NCI-H187 treated with DMSO at 0.1 percent for 48 hours (cell line): ENCODE measurements around the gene LYRM2.

Experiments
- DNase-seq: peaks from one replicate; lab custom pipeline; 2025; lab: John Stamatoyannopoulos, UW

Gene LYRM2

DNA sequence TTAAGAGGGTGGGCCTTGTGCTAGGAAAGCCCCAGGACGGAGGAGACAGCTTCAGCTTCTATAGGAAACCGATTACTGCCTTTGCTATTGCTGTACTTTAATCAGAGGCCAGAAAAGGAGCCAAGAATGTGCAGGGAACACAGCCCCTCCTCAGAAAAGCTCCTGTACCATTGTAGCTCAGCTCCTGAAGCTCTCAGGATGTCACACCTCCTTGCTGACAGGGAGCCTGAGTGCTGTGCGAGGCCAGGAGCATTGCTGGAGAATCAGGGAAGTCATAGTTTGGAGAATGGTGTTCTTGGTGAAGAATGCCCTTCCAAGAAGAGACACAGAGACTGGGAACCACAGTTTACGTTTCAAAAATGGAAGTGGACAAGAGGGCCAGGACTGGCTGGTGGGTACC, 46.8 kb downstream of the LYRM2 start:
- no peak for DNase-seq

DNA sequence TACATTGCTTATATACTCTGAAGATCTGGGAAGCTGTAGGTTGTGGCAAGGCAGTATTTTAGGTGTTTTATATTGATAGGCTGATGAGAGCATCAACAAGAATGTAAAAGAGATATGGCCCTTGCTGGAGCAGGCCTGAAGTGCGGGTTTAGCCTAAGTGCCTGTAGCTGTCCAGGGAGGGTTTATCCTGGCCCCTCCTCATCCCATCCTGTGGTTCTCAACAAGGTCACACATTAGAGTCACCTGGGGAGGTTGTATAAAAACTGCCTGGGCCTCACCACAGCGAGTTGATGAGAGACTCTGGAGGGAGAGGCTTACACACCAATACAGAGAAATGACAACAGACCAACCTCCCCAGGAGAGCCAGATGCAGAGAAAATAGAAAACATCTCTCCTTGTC, 48.4 kb downstream of the LYRM2 start:
- DNase-seq, result no peak

DNA sequence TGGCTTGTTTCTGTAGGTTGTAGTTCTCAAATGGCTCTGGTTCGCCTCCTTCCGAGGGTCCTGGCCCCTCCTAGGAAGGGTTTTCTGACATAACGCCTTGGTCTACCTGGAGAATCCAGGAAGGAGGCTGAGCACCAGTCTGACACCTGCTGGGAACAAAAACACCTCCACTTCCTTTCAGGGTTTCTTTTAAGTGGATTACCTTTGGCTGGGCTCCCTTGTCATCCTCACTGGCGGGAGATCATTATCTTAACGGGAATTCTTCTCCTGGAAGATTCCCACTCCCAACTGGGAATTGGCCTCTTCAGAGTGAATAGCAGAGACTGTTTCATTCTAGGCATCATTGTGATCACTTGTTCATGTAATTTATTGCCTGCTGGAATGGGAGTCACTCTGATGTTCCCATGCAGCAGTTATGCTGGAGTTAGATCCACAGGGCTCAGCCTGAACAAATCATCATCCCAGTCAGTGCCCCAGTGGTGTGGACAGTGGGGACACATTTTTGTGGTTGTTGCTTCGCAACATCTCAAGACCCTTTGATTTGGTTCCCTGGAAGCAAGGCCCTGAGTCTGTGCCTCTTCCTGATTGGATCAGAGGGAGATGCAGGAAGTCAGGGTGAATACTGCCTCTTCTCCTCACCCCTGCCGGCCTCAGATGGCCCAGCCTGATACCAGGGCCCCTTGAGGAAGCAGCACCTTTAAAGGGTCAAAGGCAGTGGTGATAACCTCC, 49.1 kb downstream of the LYRM2 start:
- no peak for DNase-seq

DNA sequence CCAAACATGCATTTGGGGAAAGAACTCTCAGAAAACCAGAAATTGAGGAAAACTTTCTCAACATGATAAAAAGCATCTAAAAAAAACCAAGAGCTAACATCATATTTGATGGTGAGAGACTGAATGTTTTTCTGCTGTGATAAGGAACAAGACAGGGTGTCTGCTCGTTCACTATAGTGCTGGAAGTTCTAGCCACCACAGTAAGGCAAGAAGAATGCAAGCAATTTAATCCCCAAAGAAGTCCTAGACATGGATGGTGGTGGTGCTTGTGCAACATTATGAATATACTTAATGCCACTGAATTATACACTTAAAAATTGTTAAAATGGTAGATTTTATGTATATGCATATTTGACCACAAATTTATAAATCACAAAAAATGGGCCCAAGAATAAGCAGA, 53.4 kb downstream of the LYRM2 start:
- DNase-seq, result no peak

DNA sequence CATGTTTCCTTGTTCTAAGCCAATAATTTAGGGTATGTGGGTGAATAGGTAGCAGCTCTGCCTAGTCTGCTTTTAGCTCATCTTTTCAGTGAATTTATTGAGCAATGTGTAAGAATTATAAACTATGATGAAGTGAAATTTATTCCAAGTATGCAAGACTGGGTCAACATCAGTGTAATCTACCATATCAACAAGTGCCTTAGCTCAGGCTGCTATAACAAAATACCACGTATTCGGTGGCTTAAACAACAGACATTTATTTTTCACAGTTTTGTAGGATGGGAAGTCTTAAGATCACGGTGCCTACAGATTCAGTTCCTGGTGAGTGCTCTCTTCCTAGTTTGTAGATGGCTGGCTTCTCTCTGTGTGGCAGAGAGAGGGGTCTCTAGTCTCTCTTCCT, 54.0 kb downstream of the LYRM2 start:
- no peak for DNase-seq

DNA sequence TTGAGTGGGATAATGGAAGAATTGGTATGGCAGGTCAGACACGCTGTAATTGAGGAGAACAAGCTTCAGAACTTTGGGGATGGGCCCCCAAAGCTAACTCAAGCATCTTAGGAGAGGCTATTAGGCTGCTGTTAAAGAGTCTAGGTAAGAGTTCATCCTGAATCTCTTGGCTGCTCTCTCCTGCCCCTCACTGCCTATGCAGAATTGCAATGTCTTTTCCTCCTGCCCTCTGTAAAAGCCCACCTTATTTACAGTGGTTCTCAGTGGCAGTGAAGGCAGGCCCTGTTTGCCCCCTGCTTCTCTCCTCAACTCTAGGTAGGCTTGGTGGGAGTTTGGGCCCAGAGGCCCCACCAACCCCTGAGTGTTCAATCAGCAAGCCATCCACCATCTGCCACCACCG, 55.0 kb downstream of the LYRM2 start:
- no peak for DNase-seq

DNA sequence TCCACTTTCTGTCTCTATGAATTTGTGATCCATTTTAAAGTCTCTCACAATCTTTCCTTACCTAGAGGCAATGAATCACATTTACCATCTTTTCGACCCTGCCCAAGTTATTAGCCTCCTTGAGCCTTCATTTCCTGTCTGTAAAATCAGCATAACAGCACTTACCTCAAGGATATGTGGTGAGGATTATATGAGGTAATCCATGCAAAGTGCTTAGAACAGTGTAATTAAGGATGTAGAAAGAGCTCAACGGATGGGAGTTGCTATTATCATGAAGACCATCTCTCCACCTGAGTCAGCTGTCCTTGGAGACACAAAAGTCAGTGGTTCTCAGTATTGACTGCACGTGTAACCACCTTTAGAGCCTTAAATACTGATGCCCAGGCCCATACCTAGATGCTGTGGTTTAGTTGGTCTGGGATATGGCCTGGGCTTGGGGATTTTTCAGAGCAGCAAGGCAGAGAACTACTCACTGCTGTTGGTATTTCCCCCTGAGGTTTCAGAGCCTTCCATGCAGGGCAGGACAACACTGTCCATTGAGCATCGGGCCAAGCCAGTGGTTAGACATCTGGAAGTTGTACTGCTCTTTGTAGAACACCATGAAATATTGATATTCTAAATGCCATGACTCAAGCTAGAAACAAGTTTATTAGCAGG, 55.8 kb downstream of the LYRM2 start:
- DNase-seq, result no peak

DNA sequence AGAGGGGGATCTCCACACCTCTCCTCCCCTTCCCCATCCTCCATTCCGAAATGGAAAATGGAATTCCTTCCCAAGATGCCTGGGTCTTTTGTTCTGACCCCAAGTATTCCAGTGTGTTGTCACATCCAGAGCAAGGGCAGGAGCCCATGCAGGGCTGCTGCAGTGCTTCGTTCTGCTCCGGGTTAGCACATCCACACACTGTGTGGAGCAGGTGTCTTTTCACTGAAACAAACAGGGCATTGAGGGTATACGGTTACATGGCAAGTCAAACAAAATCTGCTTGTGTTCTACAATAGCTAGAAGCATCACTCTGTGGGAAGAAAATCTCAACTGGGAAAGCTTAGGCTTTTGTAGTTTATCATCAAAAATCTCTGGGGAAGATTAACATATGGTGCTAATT, 56.9 kb downstream of the LYRM2 start:
- DNase-seq, result no peak

DNA sequence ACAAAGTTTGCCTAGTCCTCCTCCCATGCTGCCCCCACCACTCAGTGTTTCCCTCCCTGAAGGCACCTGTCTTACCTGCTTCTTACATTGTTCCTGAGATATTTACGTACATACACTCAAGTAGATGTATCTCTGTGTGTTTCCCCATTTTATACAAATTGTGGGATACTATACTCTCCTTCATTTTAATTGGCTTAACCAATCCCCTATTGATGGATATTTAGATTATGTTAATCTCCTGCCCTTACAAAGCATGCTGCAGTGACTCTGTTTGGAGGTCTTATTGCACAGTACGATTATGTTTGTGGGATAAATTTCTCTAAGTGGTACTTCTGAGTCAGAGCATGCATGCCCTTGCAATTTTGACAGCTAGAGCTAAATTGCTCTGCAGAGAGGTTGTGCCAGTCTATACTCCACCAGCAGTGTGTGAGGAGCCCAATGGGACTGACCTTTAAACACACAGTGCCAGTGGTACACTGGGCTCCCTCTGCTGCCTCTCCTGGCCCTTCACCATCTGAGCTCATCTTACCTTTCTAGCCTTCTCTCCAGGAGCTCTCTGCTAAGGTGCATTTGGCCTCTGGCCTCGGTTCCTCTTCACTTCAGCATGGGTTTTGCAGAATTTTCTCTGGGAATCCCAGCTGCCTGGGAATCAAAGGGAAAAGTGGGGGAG, 57.4 kb downstream of the LYRM2 start:
- no peak for DNase-seq

DNA sequence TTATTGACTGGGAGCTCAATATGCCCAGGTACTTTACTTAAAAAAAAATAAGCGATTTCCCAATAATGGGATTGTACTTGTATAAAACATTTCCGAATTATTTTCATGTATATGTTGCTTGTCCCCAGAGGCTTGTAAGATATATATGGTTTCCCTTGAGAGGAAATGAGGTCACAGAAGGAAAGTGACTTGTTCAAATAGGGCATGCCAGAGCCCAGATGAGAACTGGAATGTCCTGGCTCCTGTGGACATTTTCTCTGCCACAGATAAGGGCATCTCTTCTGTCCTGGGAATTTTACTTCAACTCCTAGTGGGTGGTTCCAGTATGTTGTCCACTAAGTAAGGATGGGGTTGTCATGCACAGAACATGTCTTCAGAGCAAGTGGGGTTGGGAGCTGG, 63.0 kb downstream of the LYRM2 start:
- DNase-seq, result no peak

DNA sequence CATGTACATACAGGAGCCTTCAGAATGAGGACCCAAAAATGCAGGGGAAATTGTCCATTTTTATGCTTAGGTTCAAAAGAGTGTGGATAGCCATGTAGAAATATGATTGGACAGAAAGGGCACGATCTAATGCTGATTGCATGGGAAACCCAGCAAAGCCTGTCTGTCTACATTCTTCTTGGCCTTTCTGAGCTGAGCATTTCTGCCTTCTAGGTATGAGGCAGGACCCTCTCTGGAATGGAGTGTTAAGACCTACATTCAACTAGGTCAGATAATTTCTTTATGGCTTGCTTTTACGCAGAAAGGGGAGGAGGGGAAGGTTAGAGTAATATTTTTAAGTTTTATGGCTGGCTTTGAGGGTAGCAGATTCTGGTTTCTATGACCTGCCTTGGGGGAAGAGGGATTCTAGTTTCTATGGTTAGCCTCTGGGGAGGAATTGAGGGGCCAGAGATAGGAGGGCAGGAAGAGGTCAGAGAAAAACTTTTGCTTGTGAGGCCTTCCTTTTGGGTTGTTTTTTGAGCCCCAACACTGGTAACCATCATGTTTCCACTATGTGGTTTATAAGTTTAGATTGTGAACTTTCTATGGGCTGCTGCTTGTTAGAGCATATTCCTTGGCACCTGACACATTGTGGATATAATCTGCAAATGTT, 63.5 kb downstream of the LYRM2 start:
- no peak for DNase-seq

DNA sequence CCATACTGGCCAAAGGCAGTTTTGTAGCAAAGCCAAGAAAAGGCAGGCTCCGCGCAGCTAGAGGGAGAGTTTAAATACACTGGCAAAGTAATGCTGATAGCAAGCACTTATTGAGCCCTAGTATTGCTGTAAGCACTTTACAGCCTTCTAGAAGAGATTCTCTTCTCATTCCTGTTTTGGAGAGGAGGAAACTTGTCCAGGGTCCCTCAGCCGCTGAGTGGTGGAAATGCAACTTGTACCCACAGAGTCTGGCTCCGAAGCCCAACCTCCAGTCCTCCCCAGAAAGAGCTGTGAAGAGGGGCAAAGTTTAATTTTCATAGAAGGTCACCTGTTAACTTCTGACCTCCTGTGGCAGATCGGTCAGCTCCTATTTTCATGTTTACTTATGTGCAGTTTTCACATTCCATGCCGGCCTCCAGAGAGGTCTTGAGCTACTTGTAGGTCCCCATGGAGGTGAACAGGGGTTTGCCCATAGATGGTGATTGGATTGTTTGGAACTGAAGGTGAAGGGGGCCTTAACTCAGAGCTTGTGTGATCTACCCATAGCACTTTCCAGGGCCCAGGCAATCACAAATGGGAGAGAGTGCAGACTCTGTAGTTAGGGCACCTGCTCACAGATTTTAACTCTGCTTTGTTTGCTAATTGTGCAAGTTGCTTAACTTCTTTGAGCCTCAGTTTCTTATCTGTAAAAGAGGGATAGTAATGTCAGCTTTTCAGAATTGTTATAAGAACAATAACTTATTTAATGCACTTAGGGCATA, 70.7 kb downstream of the LYRM2 start:
- no peak for DNase-seq

DNA sequence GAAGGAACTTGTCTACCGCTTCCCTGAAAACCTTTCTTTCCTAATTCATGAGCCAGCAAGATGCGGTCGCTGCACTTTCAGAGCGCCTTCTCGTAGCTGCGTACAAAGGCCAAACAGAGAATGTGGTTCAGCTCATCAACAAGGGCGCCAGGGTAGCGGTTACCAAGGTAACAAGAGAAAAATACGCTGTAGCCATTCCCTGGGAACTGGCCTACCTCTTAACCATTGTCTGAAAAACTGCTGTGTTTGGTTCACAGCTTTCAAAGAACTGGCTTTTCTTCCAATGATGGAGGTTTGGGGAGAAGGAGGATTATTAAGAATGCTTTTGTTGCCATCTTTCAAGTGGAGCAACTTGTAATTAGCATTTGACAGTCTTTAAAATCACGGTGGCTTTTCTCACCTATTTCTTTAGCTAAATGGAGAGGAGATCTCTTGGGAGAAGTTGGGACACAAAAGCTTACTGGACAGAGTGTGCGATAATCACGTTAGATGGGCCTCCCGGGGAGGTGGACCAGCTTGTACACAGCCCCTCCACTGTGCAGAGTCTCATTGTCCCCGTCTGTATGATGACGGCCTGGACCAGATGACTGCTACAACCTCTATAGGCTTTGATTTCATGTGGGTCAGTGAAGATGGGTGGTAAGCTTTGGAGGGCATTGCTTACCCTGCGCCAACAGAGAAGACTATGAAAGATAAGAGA, 71.5 kb downstream of the LYRM2 start:
- no peak for DNase-seq

DNA sequence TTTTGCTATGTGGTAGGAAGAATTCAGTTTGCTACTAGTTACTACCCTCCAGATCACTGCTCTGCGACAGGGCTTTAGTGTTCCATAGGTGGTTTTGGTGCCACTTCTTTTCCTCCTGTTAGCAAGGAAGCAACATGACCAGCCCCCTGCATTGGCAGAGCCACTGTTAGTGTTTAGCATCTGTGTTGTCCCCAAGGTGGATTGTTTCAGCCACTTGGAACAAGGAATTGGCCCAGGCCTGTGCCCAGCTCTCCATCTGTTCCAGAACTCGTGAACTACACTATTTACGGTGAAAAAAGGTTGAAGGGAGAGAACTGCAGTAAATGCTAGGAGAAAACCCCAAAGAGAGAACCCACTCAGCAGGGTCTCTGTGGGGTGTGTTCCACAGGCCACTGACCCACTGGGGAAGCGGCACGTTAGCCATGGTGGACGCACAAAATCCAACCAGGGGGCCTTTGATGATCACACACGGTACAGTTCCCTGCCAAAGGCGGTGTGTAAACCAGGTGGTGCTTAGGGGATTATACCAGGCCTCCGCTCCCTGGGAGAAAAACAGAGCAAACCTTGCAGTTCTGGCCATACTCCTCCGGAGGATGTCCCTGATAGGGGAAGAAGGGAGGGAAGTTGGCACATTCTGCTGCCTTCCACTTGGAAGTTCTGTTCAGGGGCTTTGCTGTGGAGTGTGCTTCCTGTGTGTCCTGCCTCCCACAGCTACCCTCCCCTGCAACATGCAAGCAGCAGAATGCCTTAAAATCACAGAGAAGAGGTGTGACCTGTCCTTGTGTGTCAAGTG, 72.3 kb downstream of the LYRM2 start:
- no peak for DNase-seq

DNA sequence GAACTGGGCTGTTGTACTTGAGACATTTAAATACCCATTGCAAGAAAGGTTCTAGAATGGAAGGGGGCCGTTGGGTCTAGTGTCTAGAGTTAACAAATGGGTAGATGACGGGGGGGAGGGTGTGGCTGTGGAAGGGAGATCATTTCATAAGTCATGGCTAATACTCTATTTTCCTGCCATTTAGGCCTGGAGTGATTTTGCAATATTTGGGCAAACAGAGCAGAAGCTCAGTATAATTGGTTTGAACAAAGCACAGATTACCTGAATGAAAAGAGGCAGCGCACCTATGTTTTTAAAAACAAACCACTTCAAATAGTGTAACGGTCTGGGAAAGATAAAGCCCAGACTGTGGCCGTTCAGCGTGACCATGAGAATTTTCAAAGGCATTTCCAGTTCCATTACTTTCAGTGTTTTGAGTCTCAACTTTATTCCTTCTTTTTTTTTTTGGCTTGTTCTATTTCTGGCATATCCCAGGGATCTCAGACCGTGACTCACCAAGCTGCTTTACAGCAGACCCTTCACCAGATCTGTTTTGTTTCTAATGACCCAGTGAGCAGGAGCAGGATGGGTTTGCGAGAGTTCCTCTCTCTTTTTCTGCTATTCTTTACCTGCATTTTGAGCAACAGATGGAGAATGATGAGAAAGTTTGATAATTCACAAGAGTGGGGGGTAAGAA, 73.7 kb downstream of the LYRM2 start:
- DNase-seq, result no peak

DNA sequence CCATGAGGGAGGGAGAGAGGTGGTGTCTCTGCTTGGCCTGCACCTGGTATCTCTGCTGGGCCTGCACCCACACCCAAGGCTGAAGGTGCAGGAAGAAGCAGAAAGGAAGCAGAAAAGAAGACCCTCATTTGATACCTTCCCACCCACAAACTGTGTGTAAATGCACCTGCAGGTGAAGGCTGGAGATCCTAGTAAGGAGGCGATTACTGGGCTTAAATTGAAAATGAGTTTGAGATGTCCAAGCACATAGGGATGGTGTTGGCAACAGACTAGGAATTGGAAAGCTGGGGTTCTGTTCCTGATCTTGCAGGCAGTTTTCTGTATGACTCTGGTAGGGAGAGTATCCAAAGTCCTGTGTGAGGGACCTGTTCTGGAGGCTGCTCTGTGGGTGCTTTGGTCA, 74.7 kb downstream of the LYRM2 start:
- DNase-seq, result no peak

DNA sequence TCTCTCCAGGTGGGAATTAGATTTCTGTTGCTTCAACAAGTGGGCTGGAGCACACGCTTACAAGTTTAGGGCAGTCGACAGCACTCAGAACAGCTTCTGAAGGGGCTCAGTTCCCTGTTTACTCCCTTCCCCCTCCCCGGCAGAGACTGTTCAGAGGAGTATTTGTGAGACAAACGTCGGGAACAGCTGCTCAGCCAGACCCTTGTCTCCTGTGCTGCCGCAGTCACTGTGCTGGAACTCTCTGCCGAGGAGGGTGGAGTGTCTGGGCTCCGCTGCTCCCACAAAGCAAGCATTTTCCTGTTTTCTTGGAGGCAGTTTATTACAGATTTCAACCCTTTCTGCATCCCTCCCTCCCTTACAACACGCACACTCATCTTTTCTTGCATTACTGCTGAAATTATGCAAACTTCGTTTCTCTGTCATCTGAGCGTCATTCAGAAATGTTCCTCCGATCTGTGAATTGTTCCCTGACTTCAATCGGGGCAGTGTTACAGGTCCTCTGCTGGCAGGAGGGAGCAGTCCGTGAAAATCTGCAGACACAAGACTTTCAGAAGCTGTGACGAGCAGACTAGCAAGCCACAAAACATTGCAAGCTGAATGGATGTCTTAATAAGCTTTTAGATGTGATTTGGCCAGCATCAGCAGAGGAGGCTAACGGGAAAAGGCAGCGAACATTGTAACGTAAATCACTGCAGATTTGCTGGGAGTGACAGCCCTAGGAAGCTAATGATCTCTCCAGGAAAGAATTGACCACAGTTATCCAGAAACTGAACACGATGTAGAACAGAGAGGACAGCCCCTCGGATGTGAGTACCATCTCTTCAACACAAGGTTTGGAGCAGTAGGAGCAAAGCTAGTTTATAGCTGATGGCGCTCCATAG, 76.2 kb downstream of the LYRM2 start:
- DNase-seq, result peak; percentile 23

DNA sequence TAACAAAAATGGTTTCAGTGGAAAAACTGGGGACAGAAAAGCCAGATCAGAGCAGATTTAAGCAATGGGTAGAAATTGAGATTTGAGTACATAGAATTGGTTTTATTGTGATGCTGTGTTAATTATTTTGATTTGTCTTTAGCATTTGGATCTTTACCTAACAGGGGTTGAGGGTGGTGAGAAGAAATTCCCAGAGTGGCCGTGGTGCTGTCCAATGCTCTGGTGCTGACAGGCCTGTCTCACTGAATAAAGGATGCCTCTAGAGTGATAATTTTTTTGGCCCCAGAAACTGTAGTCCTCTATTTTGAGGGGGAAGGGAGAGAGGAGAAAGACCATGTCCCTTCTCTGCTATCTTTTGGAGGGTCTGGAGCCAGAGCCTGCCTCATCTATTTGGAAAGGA, 79.1 kb downstream of the LYRM2 start:
- DNase-seq, result no peak

DNA sequence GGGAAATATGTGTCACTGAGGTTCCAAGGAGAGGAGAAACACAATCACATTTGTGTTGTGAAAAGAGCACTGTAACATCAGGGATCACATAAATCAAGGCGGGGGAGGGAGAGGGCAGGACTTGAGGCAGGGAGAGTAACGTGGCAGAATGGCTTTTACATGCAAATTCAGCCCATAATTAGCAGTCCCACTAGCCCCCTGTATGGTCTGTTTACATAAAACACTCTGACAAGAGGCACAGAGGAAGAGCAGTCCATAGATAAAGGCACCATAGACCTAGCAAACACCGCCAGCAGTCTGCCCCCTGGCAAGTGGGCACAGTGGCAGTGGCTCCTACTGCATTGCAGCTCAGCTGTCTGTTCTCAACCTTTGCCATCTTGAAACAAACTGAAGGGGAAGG, 82.7 kb downstream of the LYRM2 start:
- DNase-seq, result no peak
